HG03097 (cell line): ENCODE measurements around the gene CALHM5.

Experiments used
- ATAC-seq: cut with Tn5 transposase; IDR thresholded peaks from one replicate; pipeline ENCODE4 v1.9.1; 2021; ENCODE audit not compliant: unreplicated experiment, low FRiP score

CALHM5 gene

DNA sequence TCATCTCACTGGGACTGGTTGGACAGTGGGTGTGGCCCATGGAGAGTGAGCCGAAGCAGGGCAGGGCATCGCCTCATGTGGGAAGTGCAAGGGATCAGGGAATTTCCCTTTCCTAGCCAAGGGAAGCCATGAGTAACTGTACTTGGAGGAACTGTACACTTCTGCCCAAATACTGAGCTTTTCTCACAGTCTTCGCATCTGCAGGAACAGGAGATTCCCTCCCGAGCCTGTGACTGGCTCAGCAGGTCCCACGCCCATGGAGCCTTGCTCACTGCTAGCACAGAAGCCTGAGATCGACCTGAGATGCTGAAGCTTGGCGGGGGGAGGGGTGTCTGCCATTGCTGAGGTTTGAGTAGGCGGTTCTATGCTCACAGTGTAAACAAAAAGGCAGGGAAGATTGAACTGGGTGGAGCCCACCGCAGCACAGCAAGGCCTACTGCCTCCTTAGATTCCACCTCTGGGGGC lies 10.4 kb upstream of the CALHM5 start:
- no peak for ATAC-seq

DNA sequence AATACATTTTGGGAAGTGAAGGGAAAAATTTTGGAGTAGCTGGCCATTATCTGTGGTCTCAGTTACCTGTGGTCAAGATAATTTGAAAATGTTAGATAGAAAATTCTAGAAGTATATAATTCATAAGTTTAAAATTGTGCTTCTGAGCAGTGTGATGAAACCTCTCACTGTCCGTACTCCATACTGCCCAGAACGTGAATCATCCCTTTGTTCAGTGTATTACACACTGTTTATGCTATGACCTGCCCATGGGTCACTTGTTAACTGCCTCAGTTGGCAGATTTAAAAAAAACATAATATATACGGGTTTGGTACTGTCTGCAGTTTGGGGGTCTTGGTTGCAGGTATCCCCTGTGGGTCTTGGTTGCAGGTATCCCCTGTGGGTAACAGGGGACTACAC lies 4.1 kb upstream of the CALHM5 start:
- ATAC-seq = no peak

DNA sequence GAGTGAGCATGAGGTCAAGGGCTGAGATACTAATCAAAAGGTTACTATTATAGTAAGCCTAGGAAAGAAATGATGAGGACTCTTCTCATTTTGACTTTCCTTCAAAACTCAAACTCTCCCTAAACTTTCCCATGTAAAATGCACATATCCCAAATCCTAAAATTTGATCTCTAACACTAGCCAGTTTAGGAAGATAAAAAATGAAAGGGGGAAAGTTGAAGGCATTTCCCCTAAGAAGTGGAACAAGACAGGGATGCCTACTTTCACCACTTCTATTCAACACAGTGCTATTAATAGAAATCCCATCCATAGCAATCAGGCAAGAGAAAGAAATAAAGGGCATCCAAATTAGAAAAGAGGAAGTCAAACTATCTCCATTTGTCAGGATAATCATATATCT lies 2.9 kb upstream of the CALHM5 start:
- no peak for ATAC-seq

DNA sequence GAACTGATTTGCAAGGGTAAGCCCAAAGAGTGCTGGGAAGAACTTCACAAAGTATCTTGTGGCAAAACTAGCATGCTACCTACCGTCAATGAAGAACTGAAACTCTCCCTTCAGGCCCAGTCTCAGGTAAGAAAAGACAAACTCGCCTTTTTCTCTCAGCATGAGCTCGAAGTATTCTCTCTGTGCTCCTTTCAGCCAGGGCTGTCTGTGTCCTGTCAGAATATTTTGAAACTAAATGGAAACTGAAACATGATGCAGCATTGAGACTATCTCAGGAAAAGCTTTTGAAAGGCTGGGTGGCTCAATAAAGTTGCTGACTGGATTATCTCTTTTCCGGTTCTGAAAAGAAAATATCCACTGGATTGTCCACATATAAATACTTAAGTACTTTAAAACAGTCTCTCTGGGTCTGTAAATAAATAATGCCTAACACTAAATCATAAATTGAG lies 696 bp downstream of the CALHM5 start:
- ATAC-seq = peak; percentile 76

DNA sequence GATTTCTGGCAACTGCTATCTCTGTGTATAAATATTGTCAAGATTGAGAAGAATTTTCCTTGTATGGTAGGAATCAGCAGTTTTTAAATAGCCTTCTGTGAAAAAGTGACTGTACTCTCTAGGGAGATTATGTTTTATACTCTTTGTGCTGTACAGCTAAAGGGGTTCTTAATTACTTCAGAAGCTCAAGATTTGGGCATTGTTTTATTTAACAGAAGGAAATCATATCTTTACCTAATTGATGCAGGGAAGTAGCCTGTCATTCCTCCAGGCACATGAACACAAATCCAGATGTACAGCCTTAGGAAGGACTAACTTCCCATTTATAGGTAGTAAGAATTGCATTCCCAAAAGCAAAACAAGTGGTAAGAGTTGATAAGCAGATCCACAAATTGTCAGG lies 1.3 kb downstream of the CALHM5 start:
- ATAC-seq = no peak

DNA sequence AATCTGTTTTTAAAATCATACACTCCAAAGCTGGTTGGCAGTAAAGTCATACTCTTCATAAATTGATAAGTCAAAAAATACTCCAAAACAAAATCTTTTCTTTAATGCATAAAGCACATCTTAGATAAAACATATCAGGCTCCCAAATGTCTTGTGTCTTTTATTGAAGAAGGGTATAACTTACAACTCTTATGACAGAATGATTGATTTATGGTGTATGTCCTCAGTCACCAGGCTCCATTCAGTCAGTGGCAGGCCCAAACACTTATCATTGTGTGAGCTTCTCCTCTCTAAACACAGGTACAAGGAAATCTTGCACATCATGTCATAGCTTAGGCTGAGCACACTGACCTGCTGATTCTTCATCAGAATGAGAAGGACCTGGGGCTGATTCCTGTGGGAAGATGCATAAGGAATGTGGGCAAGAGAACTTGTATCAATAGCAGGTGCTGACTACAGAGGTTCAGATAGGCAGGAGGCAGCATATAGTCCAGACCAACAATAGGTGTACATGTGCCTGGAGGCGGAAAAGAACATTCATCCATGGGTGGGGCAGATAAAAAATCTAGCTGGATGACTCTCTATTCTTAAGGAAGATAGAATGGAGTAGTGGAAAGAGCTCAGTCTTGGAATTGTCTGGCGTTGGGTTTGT lies 1.9 kb downstream of the CALHM5 start:
- ATAC-seq = no peak

DNA sequence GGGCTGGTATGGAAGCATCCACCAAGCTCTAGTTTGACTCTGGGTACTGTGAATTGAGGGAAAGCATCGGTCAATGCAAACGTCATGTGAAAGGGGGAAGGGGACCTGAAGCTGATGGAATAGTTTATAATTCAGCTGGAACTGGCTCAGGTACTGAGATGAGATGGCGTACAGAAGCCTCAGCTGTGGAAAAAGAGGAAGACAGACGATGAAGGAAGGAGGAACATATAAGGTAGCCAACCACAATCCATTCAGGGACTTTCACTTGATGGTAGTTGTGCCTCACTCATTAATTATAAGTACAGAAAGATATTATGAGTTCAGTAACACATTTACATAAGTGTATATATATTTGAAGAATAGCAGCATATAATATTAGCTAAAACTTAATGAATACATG lies 2.7 kb downstream of the CALHM5 start:
- no peak for ATAC-seq

DNA sequence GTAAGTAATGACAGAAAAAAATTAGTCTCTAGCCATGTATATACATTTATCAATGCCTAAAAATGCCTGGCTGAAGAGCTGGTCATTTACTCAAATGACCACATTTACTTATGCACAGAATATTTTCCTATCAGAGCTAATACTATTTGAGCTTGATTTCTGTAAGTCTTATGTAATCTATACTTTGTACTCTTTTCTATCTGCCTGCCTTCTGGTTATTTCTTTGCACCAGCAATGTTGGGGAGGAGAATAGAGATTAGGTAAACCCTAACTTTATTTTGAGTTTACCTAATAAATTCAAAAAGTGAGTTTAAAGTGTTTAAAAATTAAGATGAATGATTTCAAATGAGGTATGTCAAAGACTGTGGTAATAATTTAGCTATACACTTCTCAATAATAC lies 3.7 kb downstream of the CALHM5 start:
- no peak for ATAC-seq

DNA sequence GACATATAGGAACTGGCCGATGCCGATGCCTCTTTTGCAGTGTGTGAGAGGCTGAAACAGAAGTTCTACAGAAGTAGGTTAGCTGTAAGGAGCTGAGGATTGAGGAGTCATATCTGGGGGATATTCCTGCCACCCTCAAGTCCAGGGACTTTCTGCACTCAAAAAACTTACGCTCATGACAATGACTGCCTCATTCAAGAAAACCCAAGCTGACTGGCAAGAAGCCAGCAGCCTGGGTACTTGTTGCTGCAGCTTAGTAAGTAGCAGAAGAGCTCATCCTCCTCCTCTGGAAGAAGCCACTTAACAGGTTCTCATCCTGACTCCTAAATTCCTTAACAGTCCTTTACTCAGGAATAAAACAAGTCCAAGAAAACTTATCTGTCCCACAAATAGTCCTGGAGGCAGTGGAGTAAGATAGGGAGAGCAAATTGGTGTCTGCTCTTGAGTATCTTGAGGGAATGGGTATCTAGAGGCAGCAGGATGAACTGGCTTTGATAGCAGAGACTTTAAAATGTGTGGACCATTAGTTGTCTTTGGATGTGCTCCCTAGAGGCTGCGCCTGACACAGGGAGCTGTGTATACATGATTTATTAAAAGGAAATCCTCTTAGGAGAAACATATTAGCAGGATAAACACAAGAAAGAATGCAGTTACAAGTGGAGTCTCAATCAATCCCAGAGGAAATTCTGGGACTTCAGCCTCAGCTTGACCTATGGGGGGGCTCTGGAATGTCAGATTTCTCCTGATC lies 7.4 kb downstream of the CALHM5 start:
- ATAC-seq = no peak

DNA sequence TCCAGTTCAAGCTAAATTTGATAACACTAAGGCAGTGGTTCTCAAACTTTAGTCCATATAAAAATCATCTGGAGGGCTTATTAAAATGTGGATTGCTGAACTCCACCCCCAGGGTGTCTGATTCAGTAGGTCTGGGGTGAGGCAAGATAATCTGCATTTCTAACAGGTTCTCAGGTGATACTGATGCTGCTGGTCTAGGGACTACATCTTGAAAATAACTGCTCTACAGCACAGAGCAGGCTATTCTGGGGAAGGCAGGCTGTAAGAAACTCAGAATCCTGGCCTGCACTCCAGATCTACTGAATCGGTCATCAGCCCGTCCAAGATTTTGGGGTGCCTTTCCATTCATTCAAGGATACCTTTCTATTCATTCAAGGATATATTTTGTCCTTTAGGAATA lies 11.5 kb downstream of the CALHM5 start:
- ATAC-seq = no peak

DNA sequence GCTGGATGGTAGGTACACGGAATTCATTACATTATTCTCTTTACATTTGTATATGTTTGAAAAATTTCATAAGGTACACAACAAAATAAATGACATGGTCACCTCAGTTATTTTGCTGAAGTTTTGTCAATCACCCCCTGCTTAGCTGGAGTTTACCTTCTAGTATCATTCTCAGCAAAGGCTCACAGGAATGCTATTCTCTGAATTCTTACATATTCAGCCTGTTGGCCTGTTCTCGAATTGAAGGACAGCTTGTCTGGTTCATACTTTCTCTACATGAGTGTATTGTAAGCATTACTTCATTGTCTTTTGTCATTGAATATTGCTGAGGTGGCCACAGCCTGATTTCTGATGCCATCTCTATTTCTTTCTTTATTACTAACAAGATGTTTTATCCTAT lies 12.8 kb downstream of the CALHM5 start:
- ATAC-seq = no peak

DNA sequence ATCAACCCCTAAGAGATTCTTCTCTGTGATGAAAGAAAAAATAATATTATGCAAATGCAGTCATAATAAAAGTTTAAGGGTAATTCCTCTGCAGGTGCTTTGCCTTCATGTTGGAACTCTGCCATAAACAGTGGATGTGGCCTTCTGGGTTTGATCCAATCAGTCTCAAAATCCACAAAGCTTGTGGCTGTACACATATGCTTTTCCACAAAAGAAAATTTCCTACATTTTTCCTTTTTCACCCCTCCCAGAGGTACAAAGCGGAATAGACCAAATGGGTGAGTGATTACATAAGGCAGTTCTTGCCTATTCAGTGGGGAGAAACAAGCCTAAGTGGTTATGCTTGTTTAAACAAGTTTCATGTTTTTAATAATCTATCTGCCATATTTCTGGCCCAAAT lies 16.7 kb downstream of the CALHM5 start:
- ATAC-seq = no peak

DNA sequence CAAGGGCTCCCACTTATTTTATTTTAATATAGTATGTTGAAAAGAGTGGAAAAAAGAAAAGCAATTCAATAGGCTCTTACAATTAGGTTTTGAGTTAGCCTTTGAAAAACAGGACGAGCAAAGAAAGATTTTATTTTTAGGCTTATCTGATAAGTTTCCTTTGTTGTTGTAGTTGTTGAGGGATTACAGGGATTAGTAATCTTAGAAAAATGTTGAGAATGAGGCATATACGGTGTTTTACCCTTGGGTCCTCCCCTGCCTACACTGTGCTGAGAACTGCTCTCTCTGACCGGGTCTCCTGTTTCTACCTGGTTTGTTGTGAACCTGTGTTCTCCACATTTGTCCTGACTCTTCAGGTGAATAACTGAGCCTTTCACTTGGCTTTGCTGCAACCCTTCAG lies 17.3 kb downstream of the CALHM5 start:
- no peak for ATAC-seq

DNA sequence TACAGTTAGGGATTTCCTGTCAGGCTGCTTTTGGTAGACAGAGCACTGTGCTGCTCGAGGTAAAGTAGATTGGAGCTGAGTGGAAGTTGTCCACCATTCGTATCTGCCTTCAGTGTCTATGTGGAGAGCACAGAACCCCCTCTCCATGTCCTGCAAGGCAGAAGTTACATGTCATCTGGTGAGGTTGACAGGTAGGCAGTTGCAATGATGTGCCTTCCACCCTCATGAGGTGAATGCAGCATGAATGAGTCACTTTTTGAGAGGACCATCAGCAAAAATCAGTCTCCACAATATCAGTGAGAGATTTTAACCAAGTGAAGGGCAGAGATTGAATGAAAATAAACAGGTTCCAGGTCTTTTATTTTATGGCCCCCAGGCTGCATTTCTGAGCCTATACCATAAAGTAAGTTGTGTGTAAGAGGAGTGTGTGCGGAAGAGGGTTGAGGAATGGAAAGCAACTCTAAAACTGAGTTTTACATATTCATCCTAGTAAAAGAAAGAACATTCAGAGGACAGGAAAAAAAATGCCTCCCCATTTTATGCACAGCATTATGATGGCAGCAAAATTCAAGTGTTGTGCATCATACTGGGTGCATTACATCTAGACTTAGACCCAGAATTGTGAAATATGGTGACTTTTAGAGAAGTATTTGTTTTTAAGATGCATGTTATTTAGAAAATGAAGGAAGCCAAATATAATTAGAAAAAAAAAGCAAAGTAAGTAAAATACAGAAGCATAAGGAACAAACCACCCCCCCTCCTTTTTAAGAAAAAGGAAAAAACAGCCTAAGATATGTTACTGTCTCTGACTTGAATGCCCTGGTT lies 18.2 kb downstream of the CALHM5 start:
- ATAC-seq = no peak

DNA sequence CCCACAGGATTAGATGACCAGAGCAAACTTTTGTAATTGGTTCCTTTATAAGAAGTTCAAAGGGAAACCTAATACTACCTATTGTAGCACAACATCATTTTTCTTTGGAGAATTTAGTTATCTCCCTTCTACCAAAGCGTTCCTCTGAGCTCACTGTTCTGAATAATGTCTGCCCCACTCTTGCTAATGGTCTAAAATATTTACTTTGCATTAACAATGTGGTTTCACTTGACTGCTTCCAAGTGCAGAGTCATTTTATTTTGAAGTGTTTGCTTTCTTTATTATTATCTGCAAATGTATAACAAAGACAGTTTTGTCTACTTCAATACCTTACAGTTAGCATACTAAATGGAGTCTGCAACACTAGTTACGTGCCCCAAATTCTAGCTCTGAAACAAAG lies 19.0 kb downstream of the CALHM5 start:
- no peak for ATAC-seq

DNA sequence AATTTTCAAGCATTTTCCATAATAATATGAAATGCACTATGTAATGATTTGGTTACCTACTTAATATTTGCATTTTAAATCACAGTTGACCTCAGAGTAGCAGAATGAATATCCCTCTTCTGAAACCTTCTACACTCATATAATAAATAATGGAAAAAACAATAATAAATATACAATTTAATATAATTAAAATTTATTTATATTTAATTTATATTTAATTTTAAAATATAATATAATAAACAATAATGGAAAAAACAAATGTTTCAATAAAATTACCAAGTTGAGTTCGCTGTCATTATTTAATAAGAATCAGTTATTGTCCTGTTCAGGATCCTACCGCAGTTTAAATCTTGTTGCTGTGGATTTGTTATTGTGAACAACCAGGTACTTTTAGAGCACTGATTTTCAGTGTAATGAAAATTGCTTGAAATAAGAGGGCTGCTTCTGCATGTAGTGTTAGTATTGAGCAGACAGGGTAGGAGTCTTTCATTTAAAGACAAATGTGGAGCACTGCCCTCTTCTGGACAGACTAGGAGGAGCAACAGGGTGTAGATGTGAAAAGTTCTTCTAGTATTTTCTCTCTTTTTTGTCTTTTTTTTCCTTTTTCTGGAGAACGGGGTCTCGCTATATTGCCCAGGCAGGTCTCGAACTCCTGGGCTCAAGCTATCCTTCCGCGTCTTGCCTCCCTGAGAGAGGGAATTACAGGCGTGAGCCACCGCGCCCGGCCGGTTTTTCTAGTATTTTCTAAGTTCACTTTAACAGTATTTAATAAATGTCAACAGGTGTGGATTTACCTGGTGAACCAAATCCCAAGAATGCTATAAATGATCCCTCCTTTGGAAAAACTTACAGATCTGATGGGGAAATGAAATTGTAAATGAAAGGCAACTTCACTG lies 20.5 kb downstream of the CALHM5 start:
- no peak for ATAC-seq

DNA sequence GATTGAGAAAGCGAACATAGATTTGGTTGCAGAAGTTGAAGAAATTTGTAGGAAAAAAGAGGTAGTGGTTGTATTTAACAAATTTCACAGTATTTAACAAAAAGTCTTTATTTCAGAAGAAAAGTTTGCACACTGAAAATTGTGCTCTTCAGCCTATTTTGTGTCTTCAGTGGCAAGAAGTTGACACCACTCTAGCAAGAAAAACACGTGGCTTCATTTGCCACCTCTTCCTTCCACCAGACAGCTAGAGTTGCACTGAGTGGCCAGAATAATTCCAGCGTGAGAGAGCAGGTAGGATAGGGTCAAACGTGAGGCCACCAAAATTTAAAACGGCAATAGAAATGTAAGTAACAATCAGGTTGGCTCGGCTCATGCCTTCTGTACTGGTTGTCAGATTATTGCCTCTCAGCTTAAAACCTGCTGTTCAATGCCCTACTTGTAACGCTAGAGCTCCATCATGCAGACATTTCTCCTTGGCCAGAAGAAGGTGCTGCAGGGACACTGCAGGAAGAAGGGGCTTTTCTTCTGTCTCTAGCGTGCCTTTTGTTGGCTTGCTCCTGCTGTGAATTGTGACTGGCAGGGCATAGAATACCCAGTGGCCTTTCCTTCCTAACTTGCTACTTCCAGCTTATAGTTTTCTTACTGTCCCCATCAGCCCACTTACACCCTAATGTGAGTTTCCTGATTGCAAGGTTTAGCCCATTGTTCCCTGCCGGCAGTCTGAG lies 22.0 kb downstream of the CALHM5 start:
- ATAC-seq = no peak

DNA sequence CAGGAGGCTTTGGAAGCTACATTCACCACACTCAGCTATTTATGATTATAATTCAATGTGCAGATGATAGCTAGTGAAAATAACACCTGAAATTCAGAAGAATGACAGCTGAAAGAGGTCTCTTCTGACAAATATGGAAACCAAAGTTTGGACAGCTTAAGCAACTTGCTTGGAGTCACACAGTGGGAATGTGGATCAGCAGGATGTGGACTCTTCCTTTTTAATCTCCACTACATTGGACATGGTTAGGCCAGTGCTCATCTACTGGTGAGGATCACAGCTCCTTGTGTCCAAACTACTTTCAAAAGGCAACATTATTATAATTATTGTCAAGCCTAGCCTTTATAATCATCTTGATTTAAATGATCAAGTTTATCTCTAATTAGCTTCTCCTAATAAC lies 23.7 kb downstream of the CALHM5 start:
- no peak for ATAC-seq

DNA sequence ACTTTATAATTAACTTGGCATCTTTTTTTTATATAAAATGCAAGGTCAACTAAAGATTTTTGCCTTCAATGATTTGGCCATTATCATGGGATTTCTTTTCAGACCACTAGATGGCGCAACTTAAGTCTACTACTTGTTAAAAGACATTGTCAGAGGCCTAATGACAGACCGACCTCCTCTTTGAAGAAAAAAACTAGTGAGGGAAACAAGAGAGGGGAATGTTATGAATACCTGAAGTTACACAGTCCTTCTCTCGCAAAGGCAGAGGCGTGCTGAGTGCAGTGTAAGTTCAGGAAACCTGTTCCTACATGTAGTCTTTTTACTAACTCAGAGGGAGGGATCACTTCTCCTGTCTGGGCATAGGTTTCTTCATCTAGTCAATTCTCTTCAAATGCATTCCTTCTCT lies 24.8 kb downstream of the CALHM5 start:
- ATAC-seq = no peak

DNA sequence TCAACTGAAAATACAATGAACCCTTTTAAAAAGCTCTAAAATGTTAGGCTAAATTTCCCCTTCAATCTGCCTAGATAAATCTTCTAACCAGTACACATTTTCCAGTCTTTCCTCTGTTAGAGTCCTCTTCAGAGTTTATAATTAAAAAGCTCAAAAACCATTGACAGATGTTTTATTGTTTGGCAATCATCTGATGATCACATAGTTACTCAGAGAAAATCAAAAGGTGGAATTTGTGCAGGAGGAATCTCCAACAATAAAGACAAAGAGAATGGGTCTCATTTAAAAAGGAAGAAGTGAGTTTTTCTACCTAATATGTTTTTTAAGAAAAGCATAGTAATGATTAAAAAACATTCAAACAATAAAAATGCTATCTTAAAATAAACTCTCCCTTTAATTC lies 31.0 kb downstream of the CALHM5 start:
- no peak for ATAC-seq
